GM13977 (cell line): ENCODE results near the gene MAP3K15.

Experiments
- DNase-seq: peaks from one replicate; pipeline ENCODE4 v3.0.0; 2012; ENCODE audit warnings: low spot score
- in situ Hi-C: fragments of 300-500 bp; cut with MboI; formaldehyde crosslinking; loops from one replicate; pipeline ENCODE4 v1.12.0; 2022; ENCODE audit warnings: low sequenced_read_pairs, low pct_unique_long_range_greater_than_20kb, mixed read lengths, inconsistent platforms; ENCODE audit not compliant: unreplicated experiment
- TF ChIP-seq, protein P1 (sequence below): IDR thresholded peaks from 2 replicates; pipeline ENCODE4 v1.5.1; 2012; ENCODE audit warnings: mild to moderate bottlenecking, control low read depth; ENCODE audit not compliant: insufficient read depth; ENCODE audit errors: extremely low read depth, missing control alignments

The MAP3K15 gene

DNA sequence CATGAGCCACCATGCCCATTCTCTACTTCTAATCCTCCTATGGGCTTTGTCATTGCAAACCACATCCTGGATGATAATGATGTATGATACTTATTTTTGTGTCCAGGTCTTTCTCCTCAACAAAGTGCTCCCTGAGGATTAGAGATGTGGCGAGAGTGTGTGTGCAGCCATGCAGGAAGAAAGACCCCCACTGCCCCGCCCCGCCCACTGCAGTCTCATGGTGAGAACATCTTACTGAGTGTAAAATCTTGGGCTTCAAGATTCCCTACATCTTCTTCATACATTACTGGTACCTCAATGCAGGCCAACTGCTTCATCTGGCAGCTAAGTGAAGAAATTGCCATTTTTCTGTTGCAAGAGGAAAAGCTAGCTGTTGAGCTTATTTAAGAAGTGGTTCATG is 25.9 kb upstream of the MAP3K15 start:
- no peak for DNase-seq
- TF ChIP-seq, protein P1, sequence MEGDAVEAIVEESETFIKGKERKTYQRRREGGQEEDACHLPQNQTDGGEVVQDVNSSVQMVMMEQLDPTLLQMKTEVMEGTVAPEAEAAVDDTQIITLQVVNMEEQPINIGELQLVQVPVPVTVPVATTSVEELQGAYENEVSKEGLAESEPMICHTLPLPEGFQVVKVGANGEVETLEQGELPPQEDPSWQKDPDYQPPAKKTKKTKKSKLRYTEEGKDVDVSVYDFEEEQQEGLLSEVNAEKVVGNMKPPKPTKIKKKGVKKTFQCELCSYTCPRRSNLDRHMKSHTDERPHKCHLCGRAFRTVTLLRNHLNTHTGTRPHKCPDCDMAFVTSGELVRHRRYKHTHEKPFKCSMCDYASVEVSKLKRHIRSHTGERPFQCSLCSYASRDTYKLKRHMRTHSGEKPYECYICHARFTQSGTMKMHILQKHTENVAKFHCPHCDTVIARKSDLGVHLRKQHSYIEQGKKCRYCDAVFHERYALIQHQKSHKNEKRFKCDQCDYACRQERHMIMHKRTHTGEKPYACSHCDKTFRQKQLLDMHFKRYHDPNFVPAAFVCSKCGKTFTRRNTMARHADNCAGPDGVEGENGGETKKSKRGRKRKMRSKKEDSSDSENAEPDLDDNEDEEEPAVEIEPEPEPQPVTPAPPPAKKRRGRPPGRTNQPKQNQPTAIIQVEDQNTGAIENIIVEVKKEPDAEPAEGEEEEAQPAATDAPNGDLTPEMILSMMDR: no peak
- in situ Hi-C loops: no loop called here

DNA sequence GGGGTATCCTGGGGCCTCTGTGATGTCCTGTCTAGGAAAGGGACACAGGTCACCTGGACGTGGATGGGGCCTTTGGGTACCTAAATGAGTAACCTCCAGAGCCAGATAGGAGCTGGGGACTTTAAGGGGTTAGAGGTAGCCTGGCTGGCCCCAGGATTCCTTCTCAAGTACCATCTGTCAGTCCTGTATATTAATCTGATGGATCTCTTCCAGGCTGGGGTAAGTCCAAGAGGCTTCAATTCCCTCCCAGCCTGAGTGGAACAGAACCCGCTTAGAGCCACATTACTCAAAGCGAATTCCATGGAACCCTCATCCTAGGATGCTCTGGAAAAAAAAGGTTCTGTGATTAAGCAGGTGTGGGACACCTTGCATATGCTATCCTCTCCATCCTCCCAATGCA is 24.8 kb upstream of the MAP3K15 start:
- no peak for DNase-seq
- TF ChIP-seq, protein P1: no peak
- in situ Hi-C loops: no loop called here

DNA sequence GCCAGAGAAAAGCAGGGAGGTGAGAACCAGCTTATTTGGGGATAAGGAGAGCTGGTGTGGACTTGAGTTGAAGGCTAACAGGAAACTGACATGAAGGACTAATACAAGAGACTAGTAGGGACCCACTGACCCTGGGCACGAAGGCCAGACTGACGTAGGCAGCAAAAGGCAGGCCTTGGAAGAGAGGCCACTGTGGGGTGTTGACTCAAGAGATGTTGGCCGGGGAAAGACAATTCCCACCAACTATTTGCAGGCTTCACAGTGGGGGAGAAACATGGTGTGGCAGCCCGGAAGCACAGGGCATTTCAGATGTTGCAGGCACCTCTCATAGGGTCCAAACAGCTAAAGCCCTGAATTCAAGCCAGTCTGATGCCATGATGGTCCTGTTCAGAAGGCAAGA is 24.4 kb upstream of the MAP3K15 start:
- in situ Hi-C loops: no loop called here
- TF ChIP-seq, protein P1: no peak
- DNase-seq: no peak

DNA sequence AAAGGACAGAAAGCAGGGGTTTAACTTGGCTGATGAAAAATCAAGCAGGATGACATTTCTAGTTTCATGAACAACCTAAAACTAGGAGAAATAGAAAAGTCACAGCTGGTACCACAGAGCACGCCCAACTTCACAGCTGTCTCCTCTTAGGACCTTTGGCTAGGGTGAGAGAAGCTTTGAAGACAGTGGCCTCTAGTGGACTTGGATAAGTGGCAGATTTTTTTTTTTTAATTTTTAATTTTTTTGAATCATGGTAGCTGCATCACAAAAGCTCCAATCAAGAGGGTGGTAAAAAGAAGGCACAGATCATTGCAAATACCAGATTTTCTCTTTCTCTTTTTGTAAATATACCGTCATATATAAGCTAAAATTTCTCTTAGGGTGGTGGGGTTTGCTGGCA is 20.2 kb upstream of the MAP3K15 start:
- DNase-seq: no peak
- in situ Hi-C loops: no loop called here
- TF ChIP-seq, protein P1: no peak

DNA sequence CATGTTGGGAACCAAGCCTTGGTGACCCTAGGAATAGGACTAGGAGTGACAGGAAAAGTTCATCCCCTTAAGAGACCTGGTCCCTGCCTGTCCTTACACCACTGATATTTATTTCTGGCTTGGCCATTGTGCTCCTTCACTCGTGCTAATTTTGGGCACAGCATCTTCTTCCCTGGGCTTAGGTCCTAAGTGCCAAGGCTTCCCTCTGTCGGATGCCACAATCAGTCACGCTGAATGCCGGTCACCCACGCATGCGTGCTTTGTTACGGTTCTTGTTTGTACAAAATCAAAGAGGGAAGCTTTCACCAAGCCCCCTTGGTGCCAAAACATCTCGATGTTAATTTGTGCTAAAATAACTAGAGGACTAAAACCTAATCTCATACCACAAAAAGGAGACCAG is 17.4 kb upstream of the MAP3K15 start:
- no peak for DNase-seq
- TF ChIP-seq, protein P1: no peak
- in situ Hi-C loops: no loop called here

DNA sequence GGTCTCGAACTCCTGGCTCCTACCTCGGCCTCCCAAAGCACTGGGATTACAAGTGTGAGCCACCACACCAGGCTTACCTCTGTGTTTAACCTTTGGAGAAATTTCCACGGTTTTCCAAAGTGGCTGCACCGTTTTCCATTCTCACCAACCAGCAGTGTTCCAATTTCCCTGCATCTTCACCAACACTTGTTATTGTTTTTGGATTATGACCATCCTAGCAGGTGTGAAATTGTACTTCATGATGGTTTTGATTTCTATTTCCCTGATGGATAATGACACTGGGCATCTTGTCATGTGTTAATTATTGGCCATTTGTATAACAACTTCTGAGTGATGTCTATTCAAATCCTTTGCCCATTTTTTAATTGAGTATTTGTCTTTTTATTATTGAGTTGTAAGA is 2.7 kb upstream of the MAP3K15 start:
- no peak for DNase-seq
- TF ChIP-seq, protein P1: no peak
- in situ Hi-C loops: no loop called here

DNA sequence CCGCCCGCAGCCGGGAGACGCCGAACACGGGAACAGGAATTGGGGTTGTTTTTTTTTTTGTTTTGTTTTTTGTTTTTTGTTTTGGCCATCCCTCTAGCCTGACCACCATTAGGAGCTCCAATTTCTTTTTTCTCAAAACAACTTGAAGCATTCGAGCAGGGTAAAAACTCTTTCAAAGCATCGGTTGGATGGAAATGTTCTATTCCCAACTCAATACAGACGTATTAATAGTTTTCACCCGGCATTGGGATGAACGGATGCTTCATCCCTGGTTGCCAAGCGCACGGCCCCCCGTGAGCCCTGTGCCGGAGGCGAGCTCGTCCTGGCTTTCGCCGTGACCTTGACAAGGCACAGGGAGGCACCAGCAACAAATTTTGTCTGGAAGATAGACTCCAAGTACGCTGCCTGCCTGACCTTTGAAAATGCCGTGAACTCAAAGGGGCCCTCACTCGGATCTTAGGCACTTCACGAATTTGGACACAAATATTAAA is 352 bp upstream of the MAP3K15 start:
- in situ Hi-C loops: no loop called here
- no peak for DNase-seq

More for the DNA sequence above, 352 bp upstream of the MAP3K15 start:
- TF ChIP-seq, protein P1: peak; percentile 34
